ENCODE data around the gene FAM83D. TPM values are rescaled to one million over a fixed set of nuclear protein-coding genes. Genes with fewer than 3 reads are reported as not detected.

The FAM83D gene, protein sequence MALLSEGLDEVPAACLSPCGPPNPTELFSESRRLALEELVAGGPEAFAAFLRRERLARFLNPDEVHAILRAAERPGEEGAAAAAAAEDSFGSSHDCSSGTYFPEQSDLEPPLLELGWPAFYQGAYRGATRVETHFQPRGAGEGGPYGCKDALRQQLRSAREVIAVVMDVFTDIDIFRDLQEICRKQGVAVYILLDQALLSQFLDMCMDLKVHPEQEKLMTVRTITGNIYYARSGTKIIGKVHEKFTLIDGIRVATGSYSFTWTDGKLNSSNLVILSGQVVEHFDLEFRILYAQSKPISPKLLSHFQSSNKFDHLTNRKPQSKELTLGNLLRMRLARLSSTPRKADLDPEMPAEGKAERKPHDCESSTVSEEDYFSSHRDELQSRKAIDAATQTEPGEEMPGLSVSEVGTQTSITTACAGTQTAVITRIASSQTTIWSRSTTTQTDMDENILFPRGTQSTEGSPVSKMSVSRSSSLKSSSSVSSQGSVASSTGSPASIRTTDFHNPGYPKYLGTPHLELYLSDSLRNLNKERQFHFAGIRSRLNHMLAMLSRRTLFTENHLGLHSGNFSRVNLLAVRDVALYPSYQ
- total RNA-seq: under 1 TPM in 2 of 4 donors, not detected in 2; 0.11 to 0.12 TPM
- under 1 TPM in 2 of 3 donors, not detected in 1; 0.12 to 0.32 TPM for polyA plus RNA-seq
- long read RNA-seq, donor 1: 0 reads
- long read RNA-seq, donor 2: 0 reads

DNA sequence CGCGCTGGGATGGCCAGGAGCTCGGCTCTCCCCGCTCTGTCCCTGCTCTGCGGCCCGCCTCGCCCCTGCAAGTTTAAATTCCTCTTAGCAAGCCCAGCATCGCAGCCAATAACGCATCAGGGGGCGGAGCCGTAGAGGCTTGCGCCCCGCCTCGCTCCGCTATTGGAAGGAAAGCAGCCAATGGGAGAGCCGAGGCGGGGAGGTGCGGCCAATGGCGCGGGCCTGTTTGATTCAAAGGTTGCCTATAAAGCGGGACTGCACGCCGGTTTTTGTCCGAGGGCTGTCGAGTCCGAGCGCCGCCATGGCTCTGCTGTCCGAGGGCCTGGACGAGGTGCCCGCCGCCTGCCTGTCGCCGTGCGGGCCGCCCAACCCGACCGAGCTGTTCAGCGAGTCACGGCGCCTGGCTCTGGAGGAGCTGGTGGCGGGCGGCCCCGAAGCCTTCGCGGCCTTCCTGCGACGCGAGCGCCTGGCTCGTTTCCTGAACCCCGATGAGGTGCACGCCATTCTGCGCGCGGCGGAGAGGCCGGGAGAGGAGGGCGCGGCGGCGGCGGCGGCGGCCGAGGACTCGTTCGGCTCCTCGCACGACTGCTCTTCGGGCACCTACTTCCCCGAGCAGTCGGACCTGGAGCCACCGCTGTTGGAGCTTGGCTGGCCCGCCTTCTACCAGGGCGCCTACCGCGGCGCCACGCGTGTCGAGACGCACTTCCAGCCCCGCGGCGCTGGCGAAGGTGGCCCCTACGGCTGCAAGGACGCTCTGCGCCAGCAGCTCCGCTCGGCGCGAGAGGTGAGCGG is at the start of gene FAM83D:
Gene FAM83D (plus strand): TSS at position 276 of the 792 bp plus-strand sequence. CDS start 26 bp downstream, at position 302.
- H3K36me3 ChIP-seq (ENCODE audit: insufficient read depth in 1 of 2, low read depth in 1 of 2): no peaks in the 10 kb centered on the region
- DNase-seq: peak; percentile 89 to 94
- intact Hi-C loops (cut with DNase I): loop anchor here in 1 of 2 donors (10.0 kb wide), 1 partner anchor 118 kb away; no protein-coding TSS in a partner anchor
- H3K4me1 ChIP-seq: peaks cover 8% of the 10 kb centered on the region
- ATAC-seq: peak; percentile 95 to 98 (median 98)
- 1% methylated on average over 71 to 95 of the region's 95 CpGs for WGBS, 3 donors
- H3K9me3 ChIP-seq: no peaks in the 10 kb centered on the region
- TF ChIP-seq, protein P1, sequence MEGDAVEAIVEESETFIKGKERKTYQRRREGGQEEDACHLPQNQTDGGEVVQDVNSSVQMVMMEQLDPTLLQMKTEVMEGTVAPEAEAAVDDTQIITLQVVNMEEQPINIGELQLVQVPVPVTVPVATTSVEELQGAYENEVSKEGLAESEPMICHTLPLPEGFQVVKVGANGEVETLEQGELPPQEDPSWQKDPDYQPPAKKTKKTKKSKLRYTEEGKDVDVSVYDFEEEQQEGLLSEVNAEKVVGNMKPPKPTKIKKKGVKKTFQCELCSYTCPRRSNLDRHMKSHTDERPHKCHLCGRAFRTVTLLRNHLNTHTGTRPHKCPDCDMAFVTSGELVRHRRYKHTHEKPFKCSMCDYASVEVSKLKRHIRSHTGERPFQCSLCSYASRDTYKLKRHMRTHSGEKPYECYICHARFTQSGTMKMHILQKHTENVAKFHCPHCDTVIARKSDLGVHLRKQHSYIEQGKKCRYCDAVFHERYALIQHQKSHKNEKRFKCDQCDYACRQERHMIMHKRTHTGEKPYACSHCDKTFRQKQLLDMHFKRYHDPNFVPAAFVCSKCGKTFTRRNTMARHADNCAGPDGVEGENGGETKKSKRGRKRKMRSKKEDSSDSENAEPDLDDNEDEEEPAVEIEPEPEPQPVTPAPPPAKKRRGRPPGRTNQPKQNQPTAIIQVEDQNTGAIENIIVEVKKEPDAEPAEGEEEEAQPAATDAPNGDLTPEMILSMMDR (IDR thresholded peaks at IDR 0.05): no peak
- H3K27ac ChIP-seq: no peak within 1 kb of the TSS
- peak within 1 kb of the TSS; percentile 67 for H3K4me3 ChIP-seq
- H3K27me3 ChIP-seq (ENCODE audit: insufficient read depth in 3 of 3, low read length in 2 of 3): peaks cover 0 to 18% (median 2%) of the 10 kb centered on the region in 3 donors

DNA sequence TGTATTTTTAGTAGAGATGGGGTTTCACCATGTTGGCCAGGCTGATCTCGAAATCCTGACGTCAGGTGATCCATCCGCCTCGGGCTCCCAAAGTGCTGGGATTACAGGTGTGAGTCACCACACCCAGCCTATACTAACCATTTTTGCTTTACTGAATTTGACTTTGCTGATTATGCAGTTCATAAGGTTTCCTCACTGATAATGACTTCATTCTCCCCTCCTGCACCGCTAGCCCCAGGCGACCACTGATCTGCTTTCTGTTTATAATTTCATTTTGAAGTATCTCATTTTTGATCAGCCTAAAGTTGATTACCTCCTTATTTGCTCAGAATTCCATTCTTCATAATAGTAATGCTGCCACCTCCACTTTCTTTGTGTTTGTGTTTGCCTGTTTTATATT is 48.7 kb upstream of the FAM83D start:
- H3K36me3 ChIP-seq (ENCODE audit: insufficient read depth in 1 of 2, low read depth in 1 of 2): no peaks in the 10 kb centered on the region
- TF ChIP-seq, protein P1 (IDR thresholded peaks at IDR 0.05): no peak
- H3K27ac ChIP-seq: no peak overlapping the region
- intact Hi-C loops (cut with DNase I): no loop called here
- no peaks in the 10 kb centered on the region for H3K4me1 ChIP-seq
- no peaks in the 10 kb centered on the region for H3K9me3 ChIP-seq
- 85 to 91% (median 85%) methylated on average over 6 of the region's 6 CpGs for WGBS, 3 donors
- H3K4me3 ChIP-seq: no peak overlapping the region
- H3K27me3 ChIP-seq (ENCODE audit: insufficient read depth in 3 of 3, low read length in 2 of 3): peaks cover 0 to 18% (median 9%) of the 10 kb centered on the region in 3 donors
- ATAC-seq: no peak
- DNase-seq: no peak

DNA sequence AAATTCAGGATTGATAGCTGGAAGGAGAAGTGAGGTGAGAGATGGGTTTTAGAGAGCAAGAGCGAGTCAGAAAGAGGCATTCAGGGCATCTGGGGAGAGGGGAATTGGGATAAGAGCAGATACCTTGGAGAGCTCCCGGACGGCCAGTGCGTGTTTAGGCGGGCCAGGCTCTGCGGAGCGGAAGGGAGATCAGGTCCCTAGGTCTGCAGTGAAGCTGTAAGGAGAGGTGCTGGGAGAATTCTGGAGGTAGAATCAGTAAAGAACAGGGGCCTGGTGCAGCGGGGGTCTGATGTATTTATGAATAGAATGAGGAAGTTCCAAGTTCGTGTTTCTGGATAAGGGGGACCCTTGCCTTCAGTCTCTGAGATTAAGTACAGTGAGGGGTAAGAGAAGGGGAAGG is 47.4 kb upstream of the FAM83D start:
- Histone ChIP-seq H3K27ac (no peak overlapping the region), H3K36me3 (ENCODE audit: insufficient read depth in 1 of 2, low read depth in 1 of 2) (no peaks in the 10 kb centered on the region), H3K9me3 (no peaks in the 10 kb centered on the region), H3K27me3 (ENCODE audit: insufficient read depth in 3 of 3, low read length in 2 of 3) (peaks cover 0 to 21% (median 7%) of the 10 kb centered on the region in 3 donors), H3K4me1 (no peaks in the 10 kb centered on the region), H3K4me3 (no peak overlapping the region)
- intact Hi-C loops (cut with DNase I): no loop called here
- no peak for DNase-seq
- TF ChIP-seq, protein P1 (IDR thresholded peaks at IDR 0.05): no peak
- no peak for ATAC-seq
- WGBS, 3 donors: 15 to 18% (median 18%) methylated on average over 9 of the region's 9 CpGs

GRCh38 chr20:38880952-38881735 is 45.1 kb upstream of the FAM83D start:
- TF ChIP-seq, protein P1 (IDR thresholded peaks at IDR 0.05): no peak
- Histone ChIP-seq H3K27ac (no peak overlapping the region), H3K36me3 (ENCODE audit: insufficient read depth in 1 of 2, low read depth in 1 of 2) (no peaks in the 10 kb centered on the region), H3K4me3 (no peak overlapping the region), H3K9me3 (no peaks in the 10 kb centered on the region), H3K27me3 (ENCODE audit: insufficient read depth in 3 of 3, low read length in 2 of 3) (peaks cover 0 to 25% (median 7%) of the 10 kb centered on the region in 3 donors), H3K4me1 (no peaks in the 10 kb centered on the region)
- 58 to 59% (median 58%) methylated on average over 14 of the region's 14 CpGs for WGBS, 3 donors
- ATAC-seq (no peak), DNase-seq (no peak)
- intact Hi-C loops (cut with DNase I): loop anchor here in 1 of 2 donors (10.0 kb wide), 1 partner anchor 236 kb away; no protein-coding TSS in a partner anchor

Measured in psoas muscle (tissue), 8 donors.